Heart left ventricle (tissue), 13 donors: ENCODE data around the gene SOD1.

Experiments
- POLR2A ChIP-seq, 2 donors: fragments of 450-650 bp; IDR thresholded peaks; one replicate each; pipeline ENCODE4 v1.6.1; 2017; ENCODE audit warnings: antibody characterized with exemption in 2 of 2, mild to moderate bottlenecking in 2 of 2, moderate library complexity in 2 of 2
- TF ChIP-seq, protein P1 (sequence below), 12 donors: fragments of 200-600 bp; sonication (generic) in 4 of 12; IDR thresholded peaks; one replicate each; pipeline versions ENCODE4 v1.5.0 to v1.8.0; 2018 to 2022; ENCODE audit warnings: antibody characterized with exemption in 12 of 12, mild to moderate bottlenecking in 5 of 12
- donor health status: ischemic (EF 13 %, LVEDD 7.1; RV severe dilation, severe dysfunction).
- donor health status: DM: no; HTN: yes; CAD: no.
- donor health status: DM: no; HTN: no; CAD: no.
- donor health status: ischemic (EF 25% LVEDD 6.9; RV normal size, moderate dysfunction).
- donor health status: ischemic (EF 25% LVEDD 5.7; RV mildly dilated, moderate dysfunction).
- donor health status: ischemic (EF 35%, LVEDD 5.7; RV mildly dilated, moderate dysfunction).
- donor health status: nonischemic (EF 11% LVEDD 7.7; RV severe dilation, severe dysfunction).
- donor health status: DM: yes; HTN: yes; CAD: no.
- donor health status: PGD.
- donor health status: ischemic (EF 29% LVEDD 5.4; RV normal size, mild dysfunction).
- donor health status: nonischemic (EF 23%, LVEDD 6.1; RV moderate dilation, normal function).

DNA sequence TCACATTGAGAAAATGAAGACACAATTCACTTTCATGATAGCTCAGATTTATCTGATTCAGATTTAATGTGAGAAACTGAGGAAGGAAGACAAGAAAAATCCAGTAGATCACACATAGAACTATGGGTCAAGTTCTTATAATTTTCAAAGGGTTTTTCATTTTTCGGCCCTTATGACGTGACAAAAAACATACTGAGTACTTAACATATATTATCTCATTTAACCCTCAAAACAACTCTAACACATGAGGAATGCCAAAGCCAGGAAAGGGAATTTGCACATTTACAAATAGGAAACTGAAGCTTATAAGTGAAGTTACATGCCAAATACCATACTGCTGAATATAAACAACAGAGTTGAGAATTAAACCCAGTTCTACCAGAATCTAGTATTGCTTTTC lies 27.6 kb downstream of the SOD1 start:
- TF ChIP-seq, protein P1, sequence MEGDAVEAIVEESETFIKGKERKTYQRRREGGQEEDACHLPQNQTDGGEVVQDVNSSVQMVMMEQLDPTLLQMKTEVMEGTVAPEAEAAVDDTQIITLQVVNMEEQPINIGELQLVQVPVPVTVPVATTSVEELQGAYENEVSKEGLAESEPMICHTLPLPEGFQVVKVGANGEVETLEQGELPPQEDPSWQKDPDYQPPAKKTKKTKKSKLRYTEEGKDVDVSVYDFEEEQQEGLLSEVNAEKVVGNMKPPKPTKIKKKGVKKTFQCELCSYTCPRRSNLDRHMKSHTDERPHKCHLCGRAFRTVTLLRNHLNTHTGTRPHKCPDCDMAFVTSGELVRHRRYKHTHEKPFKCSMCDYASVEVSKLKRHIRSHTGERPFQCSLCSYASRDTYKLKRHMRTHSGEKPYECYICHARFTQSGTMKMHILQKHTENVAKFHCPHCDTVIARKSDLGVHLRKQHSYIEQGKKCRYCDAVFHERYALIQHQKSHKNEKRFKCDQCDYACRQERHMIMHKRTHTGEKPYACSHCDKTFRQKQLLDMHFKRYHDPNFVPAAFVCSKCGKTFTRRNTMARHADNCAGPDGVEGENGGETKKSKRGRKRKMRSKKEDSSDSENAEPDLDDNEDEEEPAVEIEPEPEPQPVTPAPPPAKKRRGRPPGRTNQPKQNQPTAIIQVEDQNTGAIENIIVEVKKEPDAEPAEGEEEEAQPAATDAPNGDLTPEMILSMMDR (IDR thresholded peaks at IDR 0.05), result no peak
- TF ChIP-seq POLR2A (IDR thresholded peaks at IDR 0.05), result no peak
